ENCODE results near the gene NFXL1.

NFXL1 gene

GRCh38 chr4:47831026-47831679, 83.2 kb downstream of the NFXL1 start:
- no peak overlapping the region for H3K4me3 ChIP-seq (ENCODE audit: low read depth, low read length)
- CTCF ChIA-PET = interaction anchor here (1.3 to 2.7 kb wide), 3 partner anchors 8 to 163 kb away, joined by 5 to 14 read pairs (median 6); no protein-coding TSS in a partner anchor
- POLR2A ChIA-PET = no interaction called here
- no peak for DNase-seq (ENCODE audit: low read depth, low spot score)
- TF ChIP-seq CTCF (IDR thresholded peaks at IDR 0.05; ENCODE audit: insufficient read depth, low read length, missing control alignments) = no peak

DNA sequence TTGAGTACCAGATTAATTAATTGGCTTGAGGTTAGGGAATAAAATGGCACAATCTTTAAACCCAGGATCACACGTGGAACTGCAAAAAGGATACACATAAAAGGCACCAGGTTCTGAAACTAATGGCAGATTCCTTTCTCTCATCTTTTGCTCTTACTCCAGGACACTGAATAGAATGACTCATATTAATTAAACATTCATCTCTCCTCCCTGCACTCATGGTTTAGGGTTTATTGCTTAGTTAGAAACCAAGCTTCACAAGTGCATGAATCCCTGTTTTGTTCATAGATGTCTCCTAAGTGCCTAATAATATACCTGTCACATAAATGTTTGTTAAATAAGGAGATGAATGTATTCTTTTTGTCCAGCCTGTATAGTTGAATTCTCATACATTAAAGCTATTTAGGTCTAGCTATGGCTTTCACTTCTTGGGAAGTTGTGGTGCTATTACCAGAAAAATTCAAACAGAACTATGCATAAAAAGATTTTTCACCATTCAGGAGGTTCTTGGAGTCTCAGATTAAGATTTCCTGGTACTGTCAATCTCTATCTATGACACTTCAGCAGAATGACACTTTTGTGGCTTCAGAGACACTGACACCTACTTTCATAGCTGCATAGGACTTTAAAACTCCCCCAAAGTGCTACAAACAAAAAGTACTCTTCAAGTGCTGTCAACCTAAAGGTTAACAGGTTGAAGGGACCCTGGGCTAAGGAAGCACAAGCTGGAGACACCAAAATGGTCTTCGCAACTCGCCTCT, 83.9 kb downstream of the NFXL1 start:
- POLR2A ChIA-PET = no interaction called here
- TF ChIP-seq CTCF (IDR thresholded peaks at IDR 0.05; ENCODE audit: insufficient read depth, low read length, missing control alignments) = no peak
- no peak for DNase-seq (ENCODE audit: low read depth, low spot score)
- no peak overlapping the region for H3K4me3 ChIP-seq (ENCODE audit: low read depth, low read length)
- CTCF ChIA-PET = interaction anchor here (1.3 to 2.7 kb wide), 4 partner anchors 9 to 162 kb away, joined by 3 to 14 read pairs (median 6); no protein-coding TSS in a partner anchor

- TF ChIP-seq CTCF (IDR thresholded peaks at IDR 0.05; ENCODE audit: insufficient read depth, low read length, missing control alignments) = no peak
- CTCF ChIA-PET = interaction anchor here (1.4 to 2.7 kb wide), 3 partner anchors 118 to 161 kb away, joined by 3 to 14 read pairs (median 6); no protein-coding TSS in a partner anchor
- no peak for DNase-seq (ENCODE audit: low read depth, low spot score)
- H3K4me3 ChIP-seq (ENCODE audit: low read depth, low read length) = no peak overlapping the region
- POLR2A ChIA-PET = no interaction called here
Observed at GRCh38 chr4:47829438-47829837, 84.9 kb downstream of the NFXL1 start.

DNA sequence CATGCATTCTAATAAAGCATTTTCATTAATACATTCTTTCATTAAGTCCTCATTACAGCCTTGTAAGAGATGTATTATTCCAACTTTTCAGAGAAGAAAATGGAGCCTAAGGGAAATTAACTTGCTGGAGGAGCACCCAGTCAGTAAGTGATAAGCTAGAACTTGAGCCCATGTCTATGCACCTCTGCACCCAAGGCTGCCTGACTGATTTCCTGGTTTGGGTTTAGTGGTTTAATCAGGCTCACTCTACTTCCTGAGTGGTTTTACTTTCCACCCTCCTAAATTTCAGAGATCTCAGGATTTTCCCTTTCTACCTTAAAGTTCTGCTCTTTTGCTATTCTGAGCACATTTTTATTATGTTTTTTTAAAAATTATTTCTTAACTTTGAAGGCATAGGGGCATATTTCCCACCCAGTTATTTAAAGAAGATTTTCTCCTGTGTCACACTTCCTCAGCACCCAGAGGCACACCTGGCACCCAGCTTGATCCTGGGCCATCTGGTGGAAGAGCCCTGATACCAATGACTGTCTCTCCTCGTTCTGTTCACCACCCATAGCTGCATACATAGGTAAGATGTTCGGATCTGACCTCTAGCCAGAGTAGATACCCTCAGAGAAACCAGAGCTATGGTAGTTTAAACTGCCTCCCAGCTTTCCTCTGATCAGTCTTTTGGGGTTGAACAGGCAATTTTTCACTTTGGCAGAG, 86.9 kb downstream of the NFXL1 start:
- no peak for TF ChIP-seq CTCF (IDR thresholded peaks at IDR 0.05; ENCODE audit: insufficient read depth, low read length, missing control alignments)
- CTCF ChIA-PET = interaction anchor here (1.0 to 1.8 kb wide), 5 partner anchors 9 to 122 kb away, joined by 4 to 11 read pairs (median 5); no protein-coding TSS in a partner anchor

GRCh38 chr4:47824840-47825239, 89.5 kb downstream of the NFXL1 start:
- no peak overlapping the region for H3K4me3 ChIP-seq (ENCODE audit: low read depth, low read length)
- ChIA-PET POLR2A (no interaction called here), CTCF (interaction anchor here (0.6 to 2.2 kb wide), 5 partner anchors 8 to 119 kb away, joined by 3 to 14 read pairs (median 4); no protein-coding TSS in a partner anchor)
- no peak for DNase-seq (ENCODE audit: low read depth, low spot score)
- no peak for TF ChIP-seq CTCF (IDR thresholded peaks at IDR 0.05; ENCODE audit: insufficient read depth, low read length, missing control alignments)

More for the DNA sequence above, 86.9 kb downstream of the NFXL1 start:
- DNase-seq (ENCODE audit: low read depth, low spot score) = no peak
- POLR2A ChIA-PET = no interaction called here
- no peak overlapping the region for H3K4me3 ChIP-seq (ENCODE audit: low read depth, low read length)
